ENCODE results near the gene GAN. TPM values are rescaled to one million over a fixed set of nuclear protein-coding genes. Genes with fewer than 3 reads are reported as not detected.

Gene GAN
- total RNA-seq, 4 donors from 2014 or later, result 8.7 to 12.8 (median 9.5) TPM

DNA sequence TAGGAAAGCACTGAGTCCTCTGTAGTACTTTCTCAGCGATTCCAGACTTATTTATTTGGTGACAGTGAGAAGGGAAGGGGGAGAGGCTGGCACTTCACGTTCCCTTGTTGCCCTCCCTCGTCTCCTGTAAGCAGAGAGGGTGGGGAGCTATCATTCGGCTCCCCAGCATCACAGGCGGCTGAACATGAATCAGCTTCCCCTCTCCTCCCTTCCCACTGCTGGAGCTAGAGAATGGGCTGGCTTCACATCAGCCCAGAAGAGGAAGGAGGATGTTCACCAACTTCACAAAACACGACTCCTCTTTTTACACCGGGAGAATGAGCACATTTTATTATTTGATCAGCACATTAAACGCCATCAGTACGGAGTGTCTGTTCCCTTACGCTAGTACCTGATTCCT lies 123.1 kb downstream of the GAN start:
- DNase-seq, result no peak
- H3K4me1 ChIP-seq, result peaks cover 7 to 10% of the 10 kb centered on the region in 2 donors
- WGBS, 2 donors, result 59 to 63% methylated on average over 10 of the region's 10 CpGs
- intact Hi-C loops (cut with DNase I), result no loop called here
- no peak for TF ChIP-seq POLR2A (IDR thresholded peaks at IDR 0.05)
- no peaks in the 10 kb centered on the region for H3K27me3 ChIP-seq
- H3K36me3 ChIP-seq, result no peaks in the 10 kb centered on the region
- no peak overlapping the region for H3K27ac ChIP-seq
- no peak overlapping the region for H3K4me3 ChIP-seq (replicated peaks in 1 of 3)
- no peaks in the 10 kb centered on the region for H3K9me3 ChIP-seq

Other genes starting within 250 kb of the GAN start
- gene C16orf46, start 237.7 kb upstream of the GAN start, total RNA-seq, result 10 to 100 TPM in 2 of 4 donors, 1 to 10 TPM in 2; 3.1 to 14.2 (median 9.7) TPM
- 10 to 100 TPM; 48.8 to 82.1 (median 60.7) TPM for gene GCSH, start 218.6 kb upstream of the GAN start, total RNA-seq
- under 1 TPM in 1 of 4 donors, not detected in 3; 0.22 TPM for gene BCO1, start 76.3 kb upstream of the GAN start, total RNA-seq
- gene CMIP, start 129.8 kb downstream of the GAN start, total RNA-seq, result 10 to 100 TPM; 15.5 to 65.9 (median 20.2) TPM